Activated CD8-positive, alpha-beta memory T cell treated with anti-CD3 and anti-CD28 coated beads for 24 hours (primary cell): ENCODE measurements around the gene RBM10.
A peak's percentile ranks its signal among the peaks of the same experiment; 100 is the strongest.
"Not testable (repeated sequence)": the region's sequence is repeated elsewhere in the genome, so short reads cannot be mapped to it uniquely, and the experiment has no call there.

Source experiments
- DNase-seq: peaks from one replicate; pipeline ENCODE4 v3.0.0-alpha.2; 2020

RBM10 gene

DNA sequence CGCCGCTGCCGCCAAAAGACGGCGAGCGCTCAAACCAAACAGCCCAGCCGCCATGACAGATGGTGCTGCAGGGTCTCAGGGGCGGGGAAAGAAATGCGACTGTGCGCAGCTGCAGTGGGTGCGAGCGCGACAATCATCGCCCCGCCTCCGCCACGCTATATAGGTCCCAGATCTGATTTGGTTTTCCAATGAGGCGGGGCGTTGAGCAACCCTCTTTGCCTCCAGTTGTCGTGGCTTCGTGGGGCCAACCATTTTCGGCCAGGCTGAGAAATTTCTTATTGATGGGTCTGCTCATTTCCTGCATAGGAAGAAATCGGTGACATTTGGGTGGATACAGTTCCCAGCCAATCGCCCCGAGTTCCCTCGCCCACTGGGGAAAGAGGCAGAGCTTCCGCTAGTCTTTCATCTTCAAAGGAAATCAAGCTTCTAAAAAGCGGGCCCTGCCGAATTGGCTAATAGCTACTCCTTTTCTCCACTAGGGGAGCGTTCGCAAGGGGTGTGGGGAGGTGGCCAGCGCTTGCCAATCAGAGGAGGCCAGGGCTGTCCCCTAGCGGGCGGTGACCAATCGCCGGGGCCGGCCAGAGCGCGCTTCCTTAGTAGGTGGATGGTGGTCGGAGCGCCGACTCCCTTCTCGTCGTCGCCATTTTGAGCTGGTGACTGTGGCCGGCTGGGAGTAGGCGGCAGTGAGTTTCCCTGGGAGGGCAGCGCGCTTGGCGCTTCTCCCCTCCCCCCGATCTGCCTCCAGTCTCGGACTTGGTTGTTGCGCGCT, at the start of gene RBM10, which contains the start of gene NDUFB11:
TSS of gene RBM10 (plus strand) at position 596 of the 769 bp plus-strand sequence. CDS start 2,261 bp downstream, outside the sequence.
TSS of gene NDUFB11 (minus strand) at position 77 of the 769 bp plus-strand sequence. CDS start at position 54, 23 bp downstream.
- peak; percentile 90 for DNase-seq

DNA sequence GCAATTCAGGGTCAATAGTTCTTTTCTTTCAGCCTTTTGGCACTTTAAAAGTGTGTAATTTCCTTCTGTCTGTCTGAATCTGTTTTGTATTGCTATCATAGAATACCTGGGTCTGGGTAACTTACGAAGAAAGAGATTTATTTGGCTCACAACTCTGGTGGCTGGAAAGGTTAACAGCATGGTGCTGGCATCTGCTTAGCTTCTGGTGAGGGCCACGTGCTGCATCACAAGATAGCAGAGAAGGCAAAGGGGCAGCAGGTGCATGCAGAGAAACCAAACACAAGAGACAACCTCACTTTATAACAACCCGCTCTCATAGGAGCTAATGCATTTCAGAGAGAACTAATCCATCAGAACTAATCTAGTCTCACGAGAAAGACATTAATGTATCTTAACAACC, 48.0 kb upstream of the RBM10 start:
- DNase-seq, result no peak

DNA sequence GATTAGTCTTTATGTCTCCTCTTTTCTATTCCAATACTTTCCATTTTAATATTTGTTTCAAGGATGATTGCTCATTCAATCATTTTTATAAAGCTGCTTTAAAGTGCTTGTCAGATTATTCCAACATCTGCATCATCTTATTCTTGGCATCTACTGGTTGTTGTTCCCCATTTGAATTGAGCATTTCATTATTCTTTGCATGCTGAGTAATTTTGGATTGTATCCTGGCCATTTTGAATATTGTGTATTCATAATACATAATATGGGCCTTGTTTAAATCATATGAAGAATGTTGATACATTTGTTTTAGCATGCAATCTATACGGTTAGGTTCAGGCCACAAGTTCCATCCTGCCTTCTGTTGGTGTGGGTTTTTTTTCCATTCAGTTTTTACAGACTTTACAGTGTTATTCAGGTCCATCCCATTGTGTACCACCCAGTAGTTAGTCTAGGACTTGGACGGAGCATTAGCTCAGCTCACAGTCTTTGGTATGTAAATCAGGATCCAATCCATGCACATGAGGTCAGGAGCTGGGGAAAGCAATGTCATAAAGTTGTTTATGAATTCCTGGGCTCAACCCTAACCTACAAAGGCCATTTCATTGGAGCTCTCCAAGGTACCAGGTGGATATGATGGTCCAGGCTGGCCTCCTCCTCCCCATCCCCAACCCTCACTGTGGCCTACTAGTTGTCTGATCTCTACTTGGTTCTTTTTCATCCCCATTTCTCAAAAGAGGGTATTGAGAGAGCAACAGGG, 46.5 kb upstream of the RBM10 start:
- DNase-seq, result no peak

DNA sequence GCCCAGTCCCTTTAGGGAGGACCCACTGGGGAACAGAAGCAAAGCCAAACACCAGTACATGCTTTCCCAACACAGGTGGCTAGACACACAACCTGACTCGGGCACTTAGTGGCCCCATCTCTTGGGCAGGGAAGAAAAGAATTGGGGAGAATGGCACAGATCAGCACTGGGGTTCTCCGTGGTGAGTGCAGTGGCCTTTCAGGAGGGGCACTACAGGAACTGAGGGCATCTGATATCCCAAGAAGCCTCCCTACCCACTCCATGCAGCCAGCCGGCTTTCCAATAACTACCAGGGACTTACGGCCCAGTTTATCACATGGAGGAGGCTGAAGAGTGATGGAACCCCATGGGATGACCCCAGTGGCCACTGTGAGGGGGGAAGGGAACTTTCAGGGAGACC, 43.8 kb upstream of the RBM10 start:
- DNase-seq, result no peak

DNA sequence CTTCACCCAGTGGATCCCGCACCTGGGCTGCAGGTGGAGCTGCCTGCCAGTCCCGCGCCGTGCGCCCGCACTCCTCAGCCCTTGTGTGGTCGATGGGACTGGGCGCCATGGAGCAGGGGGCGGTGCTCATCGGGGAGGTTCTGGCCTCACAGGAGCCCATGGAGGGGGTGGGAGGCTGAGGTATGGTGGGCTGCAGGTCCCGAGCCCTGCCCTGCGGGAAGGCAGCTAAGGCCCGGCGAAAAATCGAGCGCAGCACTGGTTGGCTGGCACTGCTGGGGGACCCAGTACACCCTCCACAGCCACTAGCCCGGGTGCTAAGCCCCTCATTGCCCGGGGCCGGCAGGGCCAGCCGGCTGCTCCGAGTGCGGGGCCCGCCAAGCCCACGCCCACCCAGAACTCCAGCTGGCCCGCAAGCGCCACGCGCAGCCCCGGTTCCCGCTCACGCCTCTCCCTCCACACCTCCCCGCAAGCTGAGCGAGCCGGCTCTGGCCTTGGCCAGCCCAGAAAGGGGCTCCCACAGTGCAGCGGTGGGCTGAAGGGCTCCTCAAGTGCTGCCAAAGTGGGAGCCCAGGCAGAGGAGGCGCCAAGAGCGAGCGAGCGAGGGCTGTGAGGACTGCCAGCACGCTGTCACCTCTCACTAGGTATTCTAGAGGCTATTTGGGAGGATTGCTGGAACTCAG, 33.9 kb upstream of the RBM10 start:
- DNase-seq, result not testable (repeated sequence)

- DNase-seq, result peak; percentile 30
Measured at GRCh38 chrX:47112316-47112954, 32.6 kb upstream of the RBM10 start.

GRCh38 chrX:47116551-47117110, 28.4 kb upstream of the RBM10 start:
- not testable (repeated sequence) for DNase-seq

GRCh38 chrX:47124466-47124865, 20.6 kb upstream of the RBM10 start:
- not testable (repeated sequence) for DNase-seq

DNA sequence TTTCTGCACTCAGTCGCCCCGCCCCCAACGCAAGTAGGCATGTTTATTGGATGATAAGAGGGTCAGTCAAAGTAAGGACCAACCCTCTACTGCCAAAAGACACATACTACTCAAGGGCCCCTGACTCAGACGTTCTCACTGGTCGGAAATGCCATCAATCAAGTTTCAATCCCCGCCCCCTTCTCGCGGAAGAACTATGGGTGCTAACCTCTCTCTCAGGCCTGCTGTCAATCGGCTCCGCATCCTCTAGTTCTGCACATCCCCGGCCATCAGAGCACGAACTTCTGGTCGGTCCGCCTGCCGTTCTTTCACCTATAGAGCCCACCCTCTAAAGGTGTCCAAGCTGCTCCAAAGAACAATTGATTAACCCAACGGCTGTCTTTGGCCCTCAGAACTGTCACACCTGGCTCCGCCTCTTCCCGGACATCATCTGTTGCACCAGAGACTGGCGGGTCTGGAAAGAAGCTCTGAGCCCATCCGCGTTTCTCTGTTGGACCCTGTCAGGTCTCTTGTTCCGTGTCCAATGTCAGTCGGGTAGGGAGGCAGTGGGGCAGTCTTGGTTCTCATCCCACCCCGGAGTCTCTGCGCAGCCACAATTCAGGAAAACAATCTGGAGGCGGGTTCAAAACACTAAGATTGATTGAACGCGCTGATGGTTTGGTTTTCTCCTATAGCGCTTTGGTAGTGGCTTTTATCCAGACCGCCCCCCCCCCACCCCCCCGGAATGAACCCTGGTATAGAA, 15.7 kb upstream of the RBM10 start:
- peak; percentile 94 for DNase-seq

- DNase-seq, result no peak
Measured at GRCh38 chrX:47129899-47130358, 15.1 kb upstream of the RBM10 start.

GRCh38 chrX:47133493-47133892, 11.5 kb upstream of the RBM10 start:
- no peak for DNase-seq

DNA sequence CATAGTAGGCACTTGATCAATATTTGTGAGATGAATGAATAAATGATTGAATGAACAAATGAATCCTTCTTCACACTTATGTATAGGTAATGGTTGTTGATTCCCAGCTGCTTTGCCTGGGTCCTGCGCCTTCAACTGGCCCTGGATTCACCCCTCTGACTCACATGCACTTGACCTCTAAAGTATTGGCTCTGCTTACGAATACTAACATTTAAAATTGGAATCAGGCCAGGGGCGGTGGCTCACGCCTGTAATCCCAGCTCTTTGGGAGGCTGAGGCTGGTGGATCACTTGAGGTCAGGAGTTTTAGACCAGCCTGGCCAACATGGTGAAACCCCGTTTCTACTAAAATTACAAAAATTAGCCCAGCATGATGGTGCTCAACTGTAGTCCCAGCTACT, 9.4 kb upstream of the RBM10 start:
- DNase-seq, result not testable (repeated sequence)

- DNase-seq, result no peak
Measured at GRCh38 chrX:47138171-47138570, 6.8 kb upstream of the RBM10 start.

DNA sequence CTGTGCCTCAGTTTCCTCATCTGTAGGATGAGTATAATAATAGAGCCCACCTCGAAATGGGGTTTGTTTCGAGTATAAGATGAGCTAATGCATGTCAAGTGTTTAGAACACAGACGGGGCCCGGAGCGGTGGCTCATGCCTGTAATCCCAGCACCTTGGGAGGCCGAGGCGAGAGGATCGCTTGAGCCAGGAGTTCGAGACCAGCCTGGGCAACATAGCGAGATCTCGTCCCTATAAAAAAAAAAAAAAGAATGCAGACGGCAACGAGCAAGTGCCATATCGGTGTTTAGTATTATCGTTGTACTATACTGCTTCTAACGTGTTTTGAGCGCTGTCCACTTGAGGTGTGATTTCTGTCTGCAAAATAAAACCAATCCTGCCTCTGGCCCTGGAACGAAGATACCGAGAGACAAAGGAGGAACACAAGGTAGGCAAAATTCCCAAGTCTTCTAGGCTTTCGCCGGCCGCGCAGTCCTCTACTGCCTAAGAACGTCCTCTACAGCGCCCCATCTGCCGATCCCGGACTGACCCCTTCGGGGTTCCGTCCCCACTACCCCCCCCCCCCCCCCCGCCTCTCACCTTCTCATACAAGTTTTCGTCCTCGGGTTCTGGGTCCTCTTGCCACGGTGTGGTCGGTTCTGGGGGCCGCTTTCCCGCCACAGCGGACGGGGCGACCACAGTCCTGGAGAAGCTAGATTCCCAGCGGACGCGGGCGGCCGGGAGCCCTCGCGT, 961 bp upstream of the RBM10 start:
- no peak for DNase-seq

GRCh38 chrX:47145395-47146120, 537 bp downstream of the RBM10 start:
- no peak for DNase-seq

DNA sequence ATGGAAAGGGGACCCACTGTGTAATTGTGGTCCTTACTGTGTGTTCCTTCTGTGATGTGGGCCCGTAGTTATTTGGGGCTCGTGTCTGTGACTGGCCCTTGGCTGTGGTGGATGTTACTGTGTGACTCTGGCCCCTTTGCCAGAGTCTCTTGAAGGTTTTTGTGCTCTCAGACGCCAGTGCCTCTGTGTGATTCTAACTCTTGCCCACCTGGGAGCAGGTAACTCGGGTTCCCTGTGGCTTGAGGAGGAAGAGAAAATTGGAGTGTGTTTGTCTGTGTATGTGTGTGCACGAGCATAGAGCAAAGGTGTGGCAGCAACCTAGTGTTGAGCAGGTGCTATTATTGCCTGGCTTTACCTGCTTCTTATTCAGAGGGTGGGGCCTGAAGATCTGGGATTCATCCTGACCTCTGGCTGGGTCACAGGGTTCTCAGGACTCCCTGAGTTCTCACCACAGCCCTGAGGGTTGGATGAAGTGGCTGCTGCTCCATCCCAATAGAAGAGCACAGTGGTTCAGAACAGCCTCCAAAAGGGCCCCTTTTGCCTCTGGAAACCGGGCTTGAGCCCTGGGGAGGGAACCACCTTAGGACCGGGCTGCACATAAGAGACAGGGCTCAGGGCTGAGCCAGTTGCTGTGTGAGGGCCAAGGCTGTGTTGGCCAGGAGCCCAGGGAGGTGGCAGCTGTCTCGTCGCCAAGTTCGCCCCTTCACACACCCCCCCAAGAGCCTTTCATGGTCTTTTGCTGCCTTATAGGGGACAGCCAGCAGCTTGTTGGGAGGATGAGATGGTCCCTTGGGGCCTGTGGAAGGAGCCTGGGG, 1.3 kb downstream of the RBM10 start:
- no peak for DNase-seq

DNA sequence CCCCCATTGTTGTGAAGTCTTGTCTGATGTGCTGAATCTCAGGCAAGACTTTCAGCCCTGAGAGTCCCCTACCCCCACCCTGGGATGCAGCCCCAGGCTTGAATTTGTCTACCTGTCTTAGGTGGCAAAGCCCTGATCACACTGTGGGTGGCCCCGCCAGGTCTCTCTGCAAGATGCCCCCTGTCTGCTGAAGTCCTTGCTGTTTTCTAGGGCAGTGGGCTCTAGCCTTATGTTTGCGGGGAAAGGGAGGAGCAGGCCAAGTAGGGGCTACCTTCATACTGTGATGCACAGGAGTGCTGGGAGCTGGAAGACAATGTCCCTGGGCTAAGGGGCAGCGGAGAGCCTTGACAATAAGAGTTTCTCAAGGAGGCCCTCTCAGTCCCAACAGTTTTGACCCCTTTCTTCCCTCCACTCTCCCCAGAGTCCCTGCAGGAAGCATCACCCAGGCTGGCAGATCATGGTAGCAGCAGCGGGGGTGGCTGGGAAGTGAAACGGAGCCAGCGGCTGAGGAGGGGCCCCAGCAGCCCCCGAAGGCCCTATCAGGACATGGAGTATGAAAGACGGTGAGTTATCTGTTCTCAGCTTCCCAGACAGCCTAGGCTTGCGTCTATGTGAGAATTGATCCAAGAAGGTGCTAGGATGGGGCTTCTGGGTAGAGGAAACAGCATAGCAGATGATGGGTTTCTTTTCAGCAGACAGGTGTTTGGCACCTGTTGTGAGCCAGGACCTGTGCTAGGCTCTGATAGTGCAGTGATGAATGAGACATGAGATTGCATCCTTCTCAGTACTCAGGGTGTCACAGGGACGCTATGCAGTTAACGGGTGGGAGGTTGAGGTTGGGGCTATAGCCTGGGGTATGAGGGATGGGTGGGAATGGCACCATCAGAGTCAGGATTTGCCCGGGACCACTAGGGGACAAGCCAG, 2.2 kb downstream of the RBM10 start:
- DNase-seq, result no peak

DNA sequence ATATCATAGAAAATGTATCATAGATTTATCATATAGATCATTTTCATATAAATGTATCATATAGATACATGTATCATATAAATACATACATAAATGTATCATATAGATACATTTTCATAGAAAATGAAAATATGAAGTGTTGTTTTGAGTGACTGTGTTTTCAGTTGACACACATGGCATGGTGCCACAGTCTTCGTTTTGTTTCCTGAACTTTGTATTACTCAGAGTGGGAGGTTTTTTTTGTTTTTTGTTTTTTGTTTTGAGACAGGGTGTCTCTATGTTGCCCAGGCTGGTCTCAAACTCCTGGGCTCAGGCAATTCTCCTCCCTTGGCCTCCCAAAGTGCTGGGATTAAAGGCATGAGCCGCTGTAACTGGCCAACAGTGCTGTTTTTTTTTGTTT, 3.9 kb downstream of the RBM10 start:
- DNase-seq, result no peak
